IPS-18c (cell line): ENCODE results near the gene VWF.

Experiments
- H3K4me3 ChIP-seq: 2 replicates; pipeline ENCODE4 v1.7.0; 2013; ENCODE audit warnings: low read depth, mild to moderate bottlenecking, low read length, moderate library complexity; ENCODE audit not compliant: insufficient read depth
- H3K9me3 ChIP-seq: one replicate; pipeline ENCODE4 v1.6.1; 2013; ENCODE audit warnings: mild to moderate bottlenecking, low read length, moderate library complexity; ENCODE audit not compliant: control insufficient read depth, insufficient read depth

Gene VWF

GRCh38 chr12:6057700-6058099 is 66.8 kb downstream of the VWF start:
- Histone ChIP-seq H3K4me3 (peak overlapping the region; percentile 47; the same call in 1 of the 2 replicates), H3K9me3 (no peaks in the 10 kb centered on the region)

- Histone ChIP-seq H3K4me3 (peak overlapping the region; percentile 24; the same call in 1 of the 2 replicates), H3K9me3 (no peaks in the 10 kb centered on the region)
These were observed 67.8 kb downstream of the VWF start for GRCh38 chr12:6056406-6057240.

GRCh38 chr12:6053541-6053940 is 70.9 kb downstream of the VWF start:
- H3K4me3 ChIP-seq: no peak overlapping the region
- H3K9me3 ChIP-seq: no peaks in the 10 kb centered on the region

DNA sequence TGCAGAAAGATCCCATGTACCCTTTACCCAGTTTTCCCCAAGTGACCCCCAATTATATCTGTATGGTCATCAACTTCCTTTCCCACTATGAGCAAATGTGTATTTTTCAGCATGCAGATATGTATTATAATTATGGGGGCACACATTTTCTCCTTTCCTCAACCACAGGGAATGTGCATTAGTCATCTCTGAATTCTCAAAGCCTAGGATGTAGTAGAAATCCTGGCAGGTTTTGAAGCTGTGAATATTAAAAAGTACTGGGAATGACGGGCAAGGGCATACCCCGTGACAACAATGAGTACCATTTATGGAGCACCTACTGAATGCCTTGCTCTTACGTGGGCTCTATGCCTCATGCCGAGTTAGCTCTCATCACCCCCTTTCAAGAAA is 71.5 kb downstream of the VWF start:
- no peak overlapping the region for H3K4me3 ChIP-seq
- H3K9me3 ChIP-seq: no peaks in the 10 kb centered on the region

GRCh38 chr12:6052206-6052939 is 72.1 kb downstream of the VWF start:
- no peak overlapping the region for H3K4me3 ChIP-seq
- H3K9me3 ChIP-seq: no peaks in the 10 kb centered on the region

DNA sequence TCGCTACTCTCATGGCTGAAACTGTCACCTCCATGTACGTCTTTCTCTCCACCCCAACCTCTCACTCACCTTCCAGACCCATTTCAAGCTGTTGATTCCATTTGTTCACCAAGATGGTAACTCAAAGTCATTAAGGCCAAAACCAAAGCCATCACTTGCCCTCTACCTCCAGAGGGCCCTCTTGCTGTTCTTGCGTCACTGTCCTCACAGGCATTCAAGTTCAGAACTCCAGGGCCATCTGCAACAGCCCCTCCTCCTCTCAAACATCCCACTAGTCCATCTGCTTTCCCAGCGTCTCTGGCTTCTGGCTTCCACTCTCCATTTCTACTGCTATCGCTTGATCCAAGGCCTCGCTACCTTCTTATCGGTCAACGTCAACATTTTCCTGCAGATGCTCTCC is 74.5 kb downstream of the VWF start:
- H3K4me3 ChIP-seq: no peak overlapping the region
- no peaks in the 10 kb centered on the region for H3K9me3 ChIP-seq

- Histone ChIP-seq H3K9me3 (no peaks in the 10 kb centered on the region), H3K4me3 (no peak overlapping the region)
These were observed 74.9 kb downstream of the VWF start for GRCh38 chr12:6049587-6049986.

GRCh38 chr12:6047249-6048237 is 76.9 kb downstream of the VWF start:
- no peak overlapping the region for H3K4me3 ChIP-seq
- H3K9me3 ChIP-seq: no peaks in the 10 kb centered on the region

DNA sequence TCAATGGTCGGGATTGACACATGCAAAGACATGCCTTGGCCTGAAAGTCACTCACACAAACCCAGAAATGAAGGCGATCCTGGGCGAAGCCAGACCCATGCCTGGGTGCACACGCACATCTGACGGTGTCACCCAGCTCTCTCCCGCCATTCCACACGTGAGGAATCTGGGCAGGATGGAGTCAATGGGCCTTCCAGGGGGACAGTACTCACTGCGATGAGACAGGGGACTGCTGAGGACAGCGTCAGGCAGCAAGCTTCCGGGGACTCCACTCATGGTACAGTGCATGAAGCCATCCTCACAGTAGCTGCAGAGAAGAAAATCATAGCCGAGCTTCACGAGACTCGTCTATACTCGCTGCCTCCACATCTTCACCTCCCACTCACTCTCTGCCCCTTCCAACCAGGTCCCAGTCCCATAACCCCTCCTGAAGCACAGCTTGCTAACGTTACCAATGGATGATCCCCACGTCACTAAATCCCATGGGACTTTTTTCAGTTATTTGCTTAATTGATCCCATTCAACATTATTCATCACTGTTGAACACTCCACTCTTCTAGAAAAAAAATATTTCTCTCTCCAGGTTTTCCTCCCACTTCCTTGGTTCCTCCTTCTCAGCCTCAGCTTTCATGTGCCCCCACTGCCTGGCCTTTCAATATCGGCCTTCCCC is 77.8 kb downstream of the VWF start:
- no peaks in the 10 kb centered on the region for H3K9me3 ChIP-seq

DNA sequence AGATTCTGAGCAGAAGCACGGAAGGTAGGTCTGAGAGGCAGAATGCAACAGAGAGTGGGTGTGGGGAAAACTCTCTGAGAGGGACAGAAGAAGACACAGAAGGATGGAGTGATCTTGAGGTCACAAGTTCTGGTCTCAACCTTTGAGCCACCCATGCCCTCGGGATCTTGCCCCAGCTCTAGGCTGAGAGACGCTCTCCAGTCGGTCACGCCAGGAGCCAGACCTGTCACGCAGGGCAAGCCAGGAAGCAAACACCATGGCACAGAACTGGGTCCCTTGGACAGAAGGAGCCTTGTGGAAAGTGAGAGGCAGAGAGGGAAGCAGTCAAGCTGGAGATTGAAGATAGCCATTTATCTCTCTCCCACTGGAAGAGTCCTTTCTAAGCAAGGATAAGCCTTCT is 79.0 kb downstream of the VWF start:
- H3K4me3 ChIP-seq: no peak overlapping the region
- no peaks in the 10 kb centered on the region for H3K9me3 ChIP-seq

More for the DNA sequence above, 77.8 kb downstream of the VWF start:
- H3K4me3 ChIP-seq: no peak overlapping the region

DNA sequence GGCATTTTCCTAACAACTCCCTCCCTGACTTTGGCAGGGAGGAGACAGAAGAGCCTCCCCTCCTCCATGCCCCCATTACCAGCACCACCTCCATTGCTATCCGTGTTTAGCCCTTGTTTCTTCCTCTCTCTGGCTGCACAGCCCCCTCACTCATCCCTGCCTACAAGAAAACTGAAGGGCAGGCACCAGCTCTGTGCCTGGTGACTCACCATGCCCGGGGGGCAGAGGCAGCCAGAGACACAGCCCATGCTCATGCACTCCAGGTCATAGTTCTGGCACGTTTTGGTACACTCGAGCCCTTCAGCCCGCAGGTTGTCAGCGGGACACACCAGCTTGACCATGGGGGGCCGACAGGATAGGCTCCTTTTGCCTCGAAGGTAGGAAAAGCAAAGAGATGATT is 80.4 kb downstream of the VWF start:
- no peaks in the 10 kb centered on the region for H3K9me3 ChIP-seq
- H3K4me3 ChIP-seq: no peak overlapping the region

GRCh38 chr12:6042446-6042845 is 82.0 kb downstream of the VWF start:
- Histone ChIP-seq H3K9me3 (no peaks in the 10 kb centered on the region), H3K4me3 (no peak overlapping the region)

- H3K4me3 ChIP-seq: no peak overlapping the region
- H3K9me3 ChIP-seq: no peaks in the 10 kb centered on the region
These were observed 82.6 kb downstream of the VWF start for GRCh38 chr12:6041891-6042290.

- no peaks in the 10 kb centered on the region for H3K9me3 ChIP-seq
These were observed 83.7 kb downstream of the VWF start for GRCh38 chr12:6040815-6041214.

DNA sequence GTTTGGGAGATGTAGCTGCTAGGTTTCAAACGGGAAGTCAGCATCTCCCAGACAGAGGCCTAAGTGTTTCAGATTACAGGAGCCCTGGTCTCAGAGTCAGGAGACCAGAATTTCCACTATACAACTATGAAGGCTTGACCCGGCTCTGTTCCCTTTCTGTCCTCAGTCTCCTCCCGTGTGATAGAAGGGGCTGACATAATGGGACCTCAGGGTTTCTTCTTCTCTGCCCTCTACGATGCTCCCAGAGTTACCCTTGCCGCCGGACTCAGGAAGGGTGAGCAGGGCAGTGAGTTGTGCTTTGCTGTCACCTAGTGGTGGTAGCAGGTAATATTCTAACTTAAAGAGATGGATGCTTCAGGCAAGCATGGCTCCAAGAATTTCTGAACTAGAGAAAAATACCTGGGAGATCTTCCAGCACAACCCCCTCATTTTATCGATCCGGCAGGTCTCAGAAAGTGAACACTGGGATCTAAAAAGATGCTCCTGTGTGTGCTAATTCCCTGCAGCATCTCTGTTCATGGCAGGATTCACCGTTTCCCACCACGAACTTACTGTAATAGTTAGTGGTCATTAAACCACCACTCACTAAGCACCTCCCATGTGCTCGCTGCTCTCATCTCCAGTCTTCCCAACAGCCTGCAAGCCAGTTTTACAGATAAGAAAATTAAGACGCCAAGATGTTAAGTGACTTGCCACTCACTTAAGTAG is 84.4 kb downstream of the VWF start:
- Histone ChIP-seq H3K9me3 (no peaks in the 10 kb centered on the region), H3K4me3 (no peak overlapping the region)

More at GRCh38 chr12:6040815-6041214, 83.7 kb downstream of the VWF start:
- no peak overlapping the region for H3K4me3 ChIP-seq

DNA sequence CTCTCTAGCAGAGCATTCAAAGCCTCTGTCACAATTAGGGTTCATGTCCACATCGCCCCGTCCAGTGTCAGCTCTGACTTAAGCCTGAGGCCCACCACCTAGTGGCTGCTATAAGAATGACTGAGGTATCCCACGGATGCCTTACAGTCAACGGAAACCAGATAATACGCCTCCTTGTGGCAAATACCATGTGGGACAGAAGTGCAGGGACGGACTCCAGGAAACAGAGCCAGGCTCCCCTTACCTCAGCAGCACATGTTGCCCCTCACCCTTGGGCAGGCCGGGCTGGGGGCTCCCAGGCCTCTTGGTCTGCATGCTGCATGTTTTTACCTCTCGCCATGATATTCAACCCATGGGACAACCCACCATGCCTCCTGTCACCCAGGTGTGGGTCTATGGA is 86.3 kb downstream of the VWF start:
- H3K9me3 ChIP-seq: no peaks in the 10 kb centered on the region
- no peak overlapping the region for H3K4me3 ChIP-seq
